Activated CD4-positive, alpha-beta T cell treated with anti-CD3 and anti-CD28 coated beads, Interleukin-10, Interleukin-2, amounts not matched to agents 100 ng/mL and 50 ng/mL, durations not matched to agents 16 hours and 8 hours (primary cell): ENCODE data around the gene AARS1.
A peak's percentile ranks its signal among the peaks of the same experiment; 100 is the strongest.
"Not testable (repeated sequence)": the region's sequence is repeated elsewhere in the genome, so short reads cannot be mapped to it uniquely, and the experiment has no call there.

ENCODE experiments used
- DNase-seq: peaks from one replicate; pipeline ENCODE4 v3.0.0-alpha.2; 2020

AARS1 gene

DNA sequence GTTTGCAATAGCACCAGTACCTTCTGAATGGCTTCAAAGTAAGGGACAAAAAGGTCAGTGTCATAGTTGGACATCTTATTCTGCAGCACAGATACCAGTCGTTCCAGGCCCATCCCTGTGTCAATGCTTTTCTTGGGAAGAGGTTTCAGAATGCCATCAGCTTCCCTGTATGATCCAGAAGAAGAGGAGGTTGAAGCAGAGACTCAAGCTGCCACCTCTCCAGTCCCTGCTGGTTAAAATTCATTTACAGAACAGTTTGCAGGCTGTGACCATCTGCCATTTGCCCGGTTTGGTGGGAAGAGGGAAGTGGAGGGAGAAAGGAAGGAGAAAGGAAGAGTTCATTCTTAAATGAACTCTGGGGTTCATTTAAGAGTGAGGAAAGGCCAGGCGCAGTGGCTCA lies 19.1 kb downstream of the AARS1 start:
- DNase-seq = no peak

GRCh38 chr16:70269471-70269870 lies 19.8 kb downstream of the AARS1 start:
- no peak for DNase-seq

DNA sequence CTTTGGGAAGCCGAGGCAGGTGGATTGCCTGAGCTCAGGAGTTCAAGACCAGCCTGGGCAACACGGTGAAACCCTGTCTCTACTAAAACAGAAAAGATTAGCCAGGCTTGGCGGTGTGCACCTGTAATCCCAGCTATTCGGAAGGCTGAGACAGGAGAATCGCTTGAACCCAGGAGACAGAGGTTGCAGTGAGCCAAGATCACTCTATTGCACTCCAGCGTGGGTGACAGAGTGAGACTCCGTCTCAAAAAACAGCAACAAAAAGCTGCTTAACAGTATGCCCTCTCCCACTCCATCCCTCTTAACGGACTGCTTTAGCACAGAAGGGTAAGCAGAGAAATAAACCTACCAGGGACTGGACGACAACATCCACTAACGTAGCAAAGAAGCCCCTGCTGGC lies 21.4 kb downstream of the AARS1 start:
- not testable (repeated sequence) for DNase-seq

DNA sequence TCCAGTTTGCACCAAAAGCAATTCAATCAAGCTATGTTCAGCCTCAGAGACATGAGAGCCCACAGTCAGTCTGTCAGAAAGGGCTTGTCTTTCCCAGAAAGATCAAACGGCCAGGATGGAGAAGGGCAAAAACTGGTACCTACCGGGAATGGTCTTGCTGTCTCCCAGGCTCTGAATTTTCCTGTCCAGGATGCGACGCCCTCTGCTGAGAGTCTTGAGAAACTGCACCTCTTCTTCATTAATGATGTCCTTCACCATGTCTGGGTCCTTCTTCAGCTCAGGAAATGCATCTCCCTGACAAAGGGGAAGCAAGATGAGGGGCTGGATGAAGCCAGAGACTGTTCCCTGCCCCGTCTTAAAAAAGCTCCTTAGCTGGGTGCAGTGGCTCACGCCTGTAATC lies 21.8 kb downstream of the AARS1 start:
- DNase-seq = no peak

- DNase-seq = not testable (repeated sequence)
These were observed 29.4 kb downstream of the AARS1 start for GRCh38 chr16:70259903-70260302.

DNA sequence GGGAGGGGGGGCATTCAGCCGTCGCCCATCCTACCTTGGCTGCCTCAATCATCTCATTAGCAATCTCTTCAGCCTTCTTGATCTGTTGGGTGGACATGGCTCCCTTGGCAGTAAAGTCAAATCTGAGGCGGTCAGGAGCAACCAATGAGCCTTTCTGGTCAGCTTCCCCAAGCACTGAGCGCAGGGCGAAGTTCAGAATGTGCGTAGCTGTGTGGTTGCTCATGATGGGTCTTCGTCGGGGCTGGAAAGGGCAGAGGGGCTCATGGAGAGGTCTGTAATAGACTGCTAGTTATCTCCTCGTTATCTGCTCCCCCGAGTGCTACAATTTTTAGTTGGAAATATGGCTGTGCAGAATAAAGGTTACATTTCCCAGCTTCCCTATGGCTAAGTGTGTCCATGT lies 30.4 kb downstream of the AARS1 start:
- no peak for DNase-seq

- DNase-seq = no peak
These were observed 31.2 kb downstream of the AARS1 start for GRCh38 chr16:70258065-70258464.

GRCh38 chr16:70257391-70257790 lies 31.9 kb downstream of the AARS1 start:
- DNase-seq = no peak

DNA sequence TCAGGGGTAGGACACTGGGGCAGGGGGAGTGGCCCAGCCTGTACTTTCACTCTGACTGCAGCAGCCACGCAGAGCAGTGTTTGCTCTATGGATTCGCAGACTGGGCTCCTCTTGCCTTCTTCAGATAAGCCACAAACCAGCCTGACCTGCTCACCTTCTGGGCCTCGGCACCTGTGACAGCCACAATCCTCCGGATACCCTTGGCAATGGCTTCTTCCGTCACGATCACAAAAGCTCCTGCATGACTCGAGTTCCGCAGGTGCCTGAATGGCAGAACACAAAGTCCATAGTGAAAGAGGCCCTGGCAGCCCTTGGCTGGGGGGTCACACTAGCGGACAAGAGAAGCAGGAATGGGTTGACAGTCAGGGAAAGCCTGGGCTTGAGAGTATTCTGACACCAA lies 33.7 kb downstream of the AARS1 start:
- DNase-seq = no peak

GRCh38 chr16:70254965-70255286 lies 34.4 kb downstream of the AARS1 start:
- no peak for DNase-seq

DNA sequence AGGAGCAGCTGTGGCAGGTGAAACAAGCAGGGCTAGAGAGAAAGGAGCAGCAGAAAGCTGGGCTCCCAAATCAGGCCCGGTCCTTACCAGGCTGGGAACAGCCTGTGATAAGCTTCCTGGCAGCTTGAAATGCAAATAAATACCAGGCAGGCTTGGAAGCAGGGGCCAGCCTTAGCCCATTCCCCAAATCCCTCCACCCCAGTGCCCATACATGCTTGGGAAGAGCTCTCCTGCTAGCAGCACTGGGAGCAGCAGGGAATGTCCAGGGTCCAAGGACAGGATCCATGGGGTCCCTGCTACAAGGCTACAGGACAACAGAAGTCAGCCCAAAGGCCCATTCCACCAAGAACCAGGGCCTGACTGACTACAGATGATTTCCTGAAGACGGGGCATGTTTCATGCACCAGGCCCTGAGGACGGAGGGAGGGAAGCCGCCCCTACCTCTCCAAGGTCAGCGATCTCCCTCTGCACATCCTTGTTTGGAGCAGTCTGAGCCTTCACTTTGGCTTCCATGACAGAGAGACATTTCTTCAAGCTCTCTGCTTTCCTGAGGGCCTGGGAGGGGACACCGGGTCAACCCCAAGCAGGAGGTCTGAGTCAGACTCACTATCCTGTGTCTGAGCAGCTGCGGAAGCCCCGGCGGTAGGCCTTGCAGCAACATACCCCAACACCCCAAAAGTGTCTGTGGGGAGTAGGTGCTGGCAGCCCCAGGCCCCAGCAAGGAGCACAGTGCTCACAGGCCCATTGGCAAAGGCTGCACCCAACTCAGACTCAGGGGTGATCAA lies 34.9 kb downstream of the AARS1 start:
- no peak for DNase-seq

GRCh38 chr16:70253291-70254106 lies 35.8 kb downstream of the AARS1 start:
- peak; percentile 48 for DNase-seq

DNA sequence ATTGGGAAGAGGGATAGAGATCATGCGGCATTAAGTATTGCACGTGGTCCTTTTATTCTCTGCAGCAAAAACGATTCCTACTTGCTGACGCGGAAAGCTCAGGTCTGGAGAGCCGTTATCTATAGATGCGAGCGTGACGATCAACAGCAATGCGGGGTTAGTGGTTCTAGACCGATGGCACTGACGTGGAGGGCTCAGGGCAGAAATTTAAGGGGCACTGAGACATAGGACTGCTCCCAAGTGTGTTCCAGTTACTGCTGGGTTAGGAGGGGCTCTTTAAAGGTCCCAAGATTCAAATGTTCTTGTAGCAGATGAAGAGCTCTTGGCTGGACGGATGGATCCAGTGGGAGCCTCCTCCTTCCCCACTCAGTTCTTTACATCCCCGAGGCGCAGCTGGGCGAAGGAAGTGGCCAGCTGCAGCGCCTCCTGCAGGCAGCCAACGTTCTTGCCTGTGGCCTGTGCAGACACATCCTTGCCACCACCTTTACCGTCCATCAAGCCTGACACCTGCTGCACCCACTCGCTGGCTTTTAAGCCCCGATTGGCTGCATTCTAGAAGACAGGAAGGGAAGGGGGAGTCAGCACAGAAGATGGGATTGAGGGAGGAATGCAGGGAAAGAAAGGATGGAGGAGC lies 36.8 kb downstream of the AARS1 start:
- DNase-seq = peak; percentile 40

- peak; percentile 98 for DNase-seq
These were observed 37.5 kb downstream of the AARS1 start, which contains the start of gene EXOSC6 for GRCh38 chr16:70251629-70252354. TSS of gene EXOSC6 (minus strand) at chr16:70251940. CDS start at chr16:70251900, 40 bp downstream.

DNA sequence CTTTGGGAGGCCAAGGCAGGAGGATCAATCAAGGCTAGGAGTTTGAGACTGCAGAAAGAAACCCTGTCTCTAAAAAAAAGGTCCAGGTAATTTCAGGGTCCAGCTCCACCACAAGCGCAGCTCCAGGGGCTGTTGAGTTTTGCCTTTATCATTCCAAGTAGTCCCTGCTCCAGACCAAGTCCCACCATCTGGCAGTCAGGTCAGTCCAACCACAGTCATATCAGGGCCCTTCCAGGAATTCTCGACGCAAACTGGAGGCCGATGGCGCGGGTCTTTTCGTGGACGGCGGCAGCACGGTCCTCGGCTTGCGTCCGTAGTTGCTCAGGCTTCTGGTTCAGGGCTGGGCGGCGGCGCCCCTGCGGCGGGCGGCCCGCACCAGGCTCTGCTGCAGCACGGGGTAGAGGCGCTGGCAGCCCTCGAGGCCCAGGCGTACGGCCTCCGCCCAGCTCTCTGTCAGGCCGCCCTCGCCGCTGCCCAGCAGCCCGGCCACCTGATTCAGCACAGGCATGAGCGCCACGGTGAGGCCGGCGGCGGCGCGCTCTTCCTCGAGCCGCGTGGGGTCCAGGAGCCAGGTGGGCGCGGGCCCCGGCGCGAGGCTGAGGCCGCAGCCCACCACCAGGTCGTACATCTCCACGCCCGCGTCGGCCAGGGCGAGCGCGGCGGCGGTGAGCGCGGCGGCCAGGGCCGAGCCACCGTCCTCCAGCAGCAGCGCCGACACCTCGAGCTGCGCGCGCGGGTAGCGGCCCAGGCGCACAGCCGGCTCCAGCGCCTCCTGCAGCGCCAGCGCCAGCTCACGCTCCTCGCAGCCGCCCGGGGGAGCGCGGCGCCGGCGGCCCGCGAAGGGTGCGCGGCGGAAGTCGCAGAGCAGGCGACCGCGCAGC lies 38.3 kb downstream of the AARS1 start:
- DNase-seq = peak; percentile 50

DNA sequence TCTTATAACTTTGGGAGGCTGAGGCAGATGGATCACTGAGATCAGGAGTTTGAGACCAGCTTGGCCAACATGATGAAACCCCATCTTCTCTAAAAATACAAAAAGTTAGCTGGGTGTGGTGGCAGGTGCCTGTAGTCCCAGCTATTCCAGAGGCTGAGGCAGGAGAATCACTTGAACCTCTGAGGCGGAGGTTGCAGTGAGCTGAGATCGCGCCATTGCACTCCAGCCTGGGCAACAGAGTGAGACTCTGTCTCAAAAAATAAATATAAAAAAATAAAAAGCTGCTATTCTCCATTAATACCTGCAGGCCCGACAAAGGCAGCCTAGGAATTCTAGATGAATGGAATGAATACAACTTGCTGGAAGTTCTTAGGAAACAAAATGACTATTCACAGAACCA lies 39.6 kb downstream of the AARS1 start:
- not testable (repeated sequence) for DNase-seq

DNA sequence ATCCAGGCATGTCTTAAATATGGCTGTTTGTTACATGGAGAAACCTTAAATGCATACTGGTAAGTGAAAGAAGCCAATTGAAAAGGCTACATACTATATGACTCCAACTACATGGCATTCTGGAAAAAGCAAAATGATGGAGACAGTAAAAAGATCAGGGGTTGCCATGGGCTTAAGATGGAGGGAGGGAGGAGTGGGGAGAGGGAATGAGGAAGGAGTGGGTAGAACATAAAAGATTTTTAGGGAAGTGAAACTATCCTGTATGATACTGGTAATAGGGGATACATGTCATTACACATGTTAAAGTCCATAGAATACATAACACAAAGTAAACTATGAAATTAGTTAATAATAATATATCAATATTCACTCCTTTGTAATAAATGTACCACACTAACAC lies 50.5 kb downstream of the AARS1 start:
- DNase-seq = not testable (repeated sequence)

- not testable (repeated sequence) for DNase-seq
These were observed 57.5 kb downstream of the AARS1 start for GRCh38 chr16:70231831-70232230.

DNA sequence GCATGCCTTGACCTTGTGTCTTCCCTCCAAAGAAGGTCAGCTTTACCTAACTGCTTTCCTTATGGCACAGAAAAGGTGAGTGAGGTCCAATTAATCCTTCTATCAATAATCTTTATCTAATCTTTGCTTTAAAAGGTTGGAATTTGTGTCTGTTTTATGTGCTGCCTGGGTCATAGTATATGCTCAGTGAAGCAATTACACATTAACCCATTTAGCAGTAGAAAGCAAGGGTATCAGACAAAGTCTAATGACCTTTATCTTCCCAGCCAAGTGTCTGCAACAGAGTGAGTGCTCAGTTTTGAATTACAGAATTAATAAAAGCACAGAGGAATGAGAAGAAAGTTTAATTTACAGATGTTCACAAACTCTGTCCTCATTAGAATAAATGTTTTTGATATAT lies 63.3 kb downstream of the AARS1 start:
- DNase-seq = not testable (repeated sequence)

GRCh38 chr16:70225430-70225829 lies 63.9 kb downstream of the AARS1 start:
- DNase-seq = not testable (repeated sequence)

GRCh38 chr16:70224645-70225044 lies 64.7 kb downstream of the AARS1 start:
- not testable (repeated sequence) for DNase-seq

DNA sequence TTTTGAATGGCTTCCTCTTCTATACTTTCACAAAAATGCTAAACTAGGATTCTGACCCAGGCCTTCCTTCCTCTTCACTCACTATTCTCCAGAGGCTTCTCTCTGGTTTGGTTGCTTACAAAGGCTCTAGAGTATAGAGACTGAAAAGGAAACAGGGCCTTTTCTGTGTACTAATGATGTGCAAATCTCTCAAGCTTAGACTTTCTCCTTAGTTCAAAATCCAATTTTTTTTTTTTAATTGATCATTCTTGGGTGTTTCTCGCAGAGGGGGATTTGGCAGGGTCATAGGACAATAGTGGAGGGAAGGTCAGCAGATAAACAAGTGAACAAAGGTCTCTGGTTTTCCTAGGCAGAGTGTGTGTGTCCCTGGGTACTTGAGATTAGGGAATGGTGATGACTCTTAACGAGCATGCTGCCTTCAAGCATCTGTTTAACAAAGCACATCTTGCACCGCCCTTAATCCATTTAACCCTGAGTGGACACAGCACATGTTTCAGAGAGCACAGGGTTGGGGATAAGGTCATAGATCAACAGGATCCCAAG lies 65.3 kb downstream of the AARS1 start:
- not testable (repeated sequence) for DNase-seq
